ENCODE data around the gene ARID2.

ARID2 gene

GRCh38 chr12:45852508-45852907, 123.0 kb downstream of the ARID2 start:
- DNase-seq = no peak
- Histone ChIP-seq H3K36me3 (peaks cover 36% of the 10 kb centered on the region), H3K4me1 (no peaks in the 10 kb centered on the region), H3K4me3 (ENCODE audit: low read depth, low read length) (no peak overlapping the region), H3K27me3 (no peaks in the 10 kb centered on the region), H3K9me3 (no peaks in the 10 kb centered on the region)
- no peak for TF ChIP-seq CTCF (IDR thresholded peaks at IDR 0.05; ENCODE audit: low read depth, low read length)

- no peaks in the 10 kb centered on the region for H3K9me3 ChIP-seq
- no peak overlapping the region for H3K4me3 ChIP-seq (ENCODE audit: low read depth, low read length)
- H3K36me3 ChIP-seq = peaks cover 34% of the 10 kb centered on the region
- DNase-seq = no peak
- no peaks in the 10 kb centered on the region for H3K4me1 ChIP-seq
- TF ChIP-seq CTCF (IDR thresholded peaks at IDR 0.05; ENCODE audit: low read depth, low read length) = no peak
- H3K27me3 ChIP-seq = no peaks in the 10 kb centered on the region
These were observed 124.0 kb downstream of the ARID2 start for GRCh38 chr12:45853550-45853949.

- Histone ChIP-seq H3K4me1 (no peaks in the 10 kb centered on the region), H3K27me3 (no peaks in the 10 kb centered on the region), H3K9me3 (no peaks in the 10 kb centered on the region), H3K36me3 (peaks cover 8% of the 10 kb centered on the region), H3K4me3 (ENCODE audit: low read depth, low read length) (no peak overlapping the region)
- no peak for TF ChIP-seq CTCF (IDR thresholded peaks at IDR 0.05; ENCODE audit: low read depth, low read length)
- no peak for DNase-seq
These were observed 133.8 kb downstream of the ARID2 start for GRCh38 chr12:45863332-45863731.

GRCh38 chr12:45866299-45866698, 136.8 kb downstream of the ARID2 start:
- Histone ChIP-seq H3K36me3 (peaks cover 8% of the 10 kb centered on the region), H3K27me3 (no peaks in the 10 kb centered on the region), H3K4me3 (ENCODE audit: low read depth, low read length) (no peak overlapping the region)

GRCh38 chr12:45872446-45872845, 142.9 kb downstream of the ARID2 start:
- Histone ChIP-seq H3K4me1 (no peaks in the 10 kb centered on the region), H3K36me3 (peaks cover 26% of the 10 kb centered on the region), H3K4me3 (ENCODE audit: low read depth, low read length) (no peak overlapping the region), H3K9me3 (no peaks in the 10 kb centered on the region), H3K27me3 (no peaks in the 10 kb centered on the region)
- DNase-seq = no peak
- TF ChIP-seq CTCF (IDR thresholded peaks at IDR 0.05; ENCODE audit: low read depth, low read length) = no peak

More at GRCh38 chr12:45866299-45866698, 136.8 kb downstream of the ARID2 start:
- DNase-seq = no peak
- Histone ChIP-seq H3K9me3 (no peaks in the 10 kb centered on the region), H3K4me1 (no peaks in the 10 kb centered on the region)
- no peak for TF ChIP-seq CTCF (IDR thresholded peaks at IDR 0.05; ENCODE audit: low read depth, low read length)

GRCh38 chr12:45877069-45877468, 147.6 kb downstream of the ARID2 start:
- H3K36me3 ChIP-seq = peaks cover 26% of the 10 kb centered on the region
- no peak overlapping the region for H3K4me3 ChIP-seq (ENCODE audit: low read depth, low read length)

More at GRCh38 chr12:45877069-45877468, 147.6 kb downstream of the ARID2 start:
- Histone ChIP-seq H3K4me1 (no peaks in the 10 kb centered on the region), H3K9me3 (no peaks in the 10 kb centered on the region), H3K27me3 (no peaks in the 10 kb centered on the region)
- DNase-seq = no peak
- no peak for TF ChIP-seq CTCF (IDR thresholded peaks at IDR 0.05; ENCODE audit: low read depth, low read length)

Measured in BE2C (cell line).